ENCODE results near the gene CMC2. TPM values are rescaled to one million over a fixed set of nuclear protein-coding genes. Genes with fewer than 3 reads are reported as not detected.

Gene CMC2
- total and polyA plus RNA-seq, 9 of the 15 experiments (the other 6 are each of a cell fraction or from before 2014, with no cell fraction given) = 122 to 501 (median 172) TPM

DNA sequence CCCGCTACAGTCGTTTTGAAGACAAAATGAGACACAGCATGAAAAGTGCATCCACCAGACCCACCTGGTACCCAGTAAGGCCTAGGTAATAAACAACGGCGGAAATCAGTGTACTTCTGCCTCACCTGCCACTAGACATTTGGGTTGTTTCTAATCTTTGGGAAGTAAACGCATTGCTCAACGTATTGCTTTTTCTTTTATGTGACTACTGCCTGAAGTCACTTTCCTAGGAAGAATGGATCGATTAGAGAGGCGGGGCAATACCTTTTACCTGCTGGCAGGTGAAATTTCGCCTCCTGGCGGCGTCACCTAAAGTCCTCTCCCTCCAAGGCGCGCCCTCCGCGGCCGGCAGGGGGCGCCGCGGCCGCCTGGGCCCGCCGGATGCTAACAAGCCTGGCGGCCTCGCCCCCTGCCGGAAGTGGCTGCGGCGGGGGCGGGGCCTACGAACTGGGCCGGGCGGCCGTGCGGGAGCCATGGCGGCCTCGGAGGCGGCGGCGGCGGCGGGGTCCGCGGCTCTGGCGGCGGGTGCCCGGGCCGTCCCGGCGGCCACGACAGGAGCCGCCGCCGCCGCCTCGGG is 28.8 kb upstream of the CMC2 start, which contains the start of gene ATMIN (continued):
- TF ChIP-seq, protein P1, sequence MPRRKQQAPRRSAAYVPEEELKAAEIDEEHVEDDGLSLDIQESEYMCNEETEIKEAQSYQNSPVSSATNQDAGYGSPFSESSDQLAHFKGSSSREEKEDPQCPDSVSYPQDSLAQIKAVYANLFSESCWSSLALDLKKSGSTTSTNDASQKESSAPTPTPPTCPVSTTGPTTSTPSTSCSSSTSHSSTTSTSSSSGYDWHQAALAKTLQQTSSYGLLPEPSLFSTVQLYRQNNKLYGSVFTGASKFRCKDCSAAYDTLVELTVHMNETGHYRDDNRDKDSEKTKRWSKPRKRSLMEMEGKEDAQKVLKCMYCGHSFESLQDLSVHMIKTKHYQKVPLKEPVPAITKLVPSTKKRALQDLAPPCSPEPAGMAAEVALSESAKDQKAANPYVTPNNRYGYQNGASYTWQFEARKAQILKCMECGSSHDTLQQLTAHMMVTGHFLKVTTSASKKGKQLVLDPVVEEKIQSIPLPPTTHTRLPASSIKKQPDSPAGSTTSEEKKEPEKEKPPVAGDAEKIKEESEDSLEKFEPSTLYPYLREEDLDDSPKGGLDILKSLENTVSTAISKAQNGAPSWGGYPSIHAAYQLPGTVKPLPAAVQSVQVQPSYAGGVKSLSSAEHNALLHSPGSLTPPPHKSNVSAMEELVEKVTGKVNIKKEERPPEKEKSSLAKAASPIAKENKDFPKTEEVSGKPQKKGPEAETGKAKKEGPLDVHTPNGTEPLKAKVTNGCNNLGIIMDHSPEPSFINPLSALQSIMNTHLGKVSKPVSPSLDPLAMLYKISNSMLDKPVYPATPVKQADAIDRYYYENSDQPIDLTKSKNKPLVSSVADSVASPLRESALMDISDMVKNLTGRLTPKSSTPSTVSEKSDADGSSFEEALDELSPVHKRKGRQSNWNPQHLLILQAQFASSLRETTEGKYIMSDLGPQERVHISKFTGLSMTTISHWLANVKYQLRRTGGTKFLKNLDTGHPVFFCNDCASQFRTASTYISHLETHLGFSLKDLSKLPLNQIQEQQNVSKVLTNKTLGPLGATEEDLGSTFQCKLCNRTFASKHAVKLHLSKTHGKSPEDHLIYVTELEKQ (CRISPR knock-in tag; IDR thresholded peaks at IDR 0.05) = no peak
- no peak for TF ChIP-seq CBX2 (IDR thresholded peaks at IDR 0.05; ENCODE audit: insufficient read depth, low read length, poor library complexity, severe bottlenecking)
- no peak for TF ChIP-seq GTF2F1 (IDR thresholded peaks at IDR 0.05; ENCODE audit: low read depth, low read length)
- TF ChIP-seq, protein P2, sequence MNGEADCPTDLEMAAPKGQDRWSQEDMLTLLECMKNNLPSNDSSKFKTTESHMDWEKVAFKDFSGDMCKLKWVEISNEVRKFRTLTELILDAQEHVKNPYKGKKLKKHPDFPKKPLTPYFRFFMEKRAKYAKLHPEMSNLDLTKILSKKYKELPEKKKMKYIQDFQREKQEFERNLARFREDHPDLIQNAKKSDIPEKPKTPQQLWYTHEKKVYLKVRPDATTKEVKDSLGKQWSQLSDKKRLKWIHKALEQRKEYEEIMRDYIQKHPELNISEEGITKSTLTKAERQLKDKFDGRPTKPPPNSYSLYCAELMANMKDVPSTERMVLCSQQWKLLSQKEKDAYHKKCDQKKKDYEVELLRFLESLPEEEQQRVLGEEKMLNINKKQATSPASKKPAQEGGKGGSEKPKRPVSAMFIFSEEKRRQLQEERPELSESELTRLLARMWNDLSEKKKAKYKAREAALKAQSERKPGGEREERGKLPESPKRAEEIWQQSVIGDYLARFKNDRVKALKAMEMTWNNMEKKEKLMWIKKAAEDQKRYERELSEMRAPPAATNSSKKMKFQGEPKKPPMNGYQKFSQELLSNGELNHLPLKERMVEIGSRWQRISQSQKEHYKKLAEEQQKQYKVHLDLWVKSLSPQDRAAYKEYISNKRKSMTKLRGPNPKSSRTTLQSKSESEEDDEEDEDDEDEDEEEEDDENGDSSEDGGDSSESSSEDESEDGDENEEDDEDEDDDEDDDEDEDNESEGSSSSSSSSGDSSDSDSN (IDR thresholded peaks at IDR 0.05; ENCODE audit: borderline replicate concordance in 1 of 2, low read depth in 2 of 2, low read length in 2 of 2) = no peak
- TF ChIP-seq ZNF23 (CRISPR knock-in tag; IDR thresholded peaks at IDR 0.05) = no peak
- TF ChIP-seq, protein P3, sequence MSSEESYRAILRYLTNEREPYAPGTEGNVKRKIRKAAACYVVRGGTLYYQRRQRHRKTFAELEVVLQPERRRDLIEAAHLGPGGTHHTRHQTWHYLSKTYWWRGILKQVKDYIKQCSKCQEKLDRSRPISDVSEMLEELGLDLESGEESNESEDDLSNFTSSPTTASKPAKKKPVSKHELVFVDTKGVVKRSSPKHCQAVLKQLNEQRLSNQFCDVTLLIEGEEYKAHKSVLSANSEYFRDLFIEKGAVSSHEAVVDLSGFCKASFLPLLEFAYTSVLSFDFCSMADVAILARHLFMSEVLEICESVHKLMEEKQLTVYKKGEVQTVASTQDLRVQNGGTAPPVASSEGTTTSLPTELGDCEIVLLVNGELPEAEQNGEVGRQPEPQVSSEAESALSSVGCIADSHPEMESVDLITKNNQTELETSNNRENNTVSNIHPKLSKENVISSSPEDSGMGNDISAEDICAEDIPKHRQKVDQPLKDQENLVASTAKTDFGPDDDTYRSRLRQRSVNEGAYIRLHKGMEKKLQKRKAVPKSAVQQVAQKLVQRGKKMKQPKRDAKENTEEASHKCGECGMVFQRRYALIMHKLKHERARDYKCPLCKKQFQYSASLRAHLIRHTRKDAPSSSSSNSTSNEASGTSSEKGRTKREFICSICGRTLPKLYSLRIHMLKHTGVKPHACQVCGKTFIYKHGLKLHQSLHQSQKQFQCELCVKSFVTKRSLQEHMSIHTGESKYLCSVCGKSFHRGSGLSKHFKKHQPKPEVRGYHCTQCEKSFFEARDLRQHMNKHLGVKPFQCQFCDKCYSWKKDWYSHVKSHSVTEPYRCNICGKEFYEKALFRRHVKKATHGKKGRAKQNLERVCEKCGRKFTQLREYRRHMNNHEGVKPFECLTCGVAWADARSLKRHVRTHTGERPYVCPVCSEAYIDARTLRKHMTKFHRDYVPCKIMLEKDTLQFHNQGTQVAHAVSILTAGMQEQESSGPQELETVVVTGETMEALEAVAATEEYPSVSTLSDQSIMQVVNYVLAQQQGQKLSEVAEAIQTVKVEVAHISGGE (CRISPR knock-in tag; IDR thresholded peaks at IDR 0.05) = peak in 1 of 3 experiments; percentile 62; a peak in 1 of 6 replicates
- TF ChIP-seq RBM25 (IDR thresholded peaks at IDR 0.05; ENCODE audit: low read depth, low read length, severe bottlenecking) = peak; percentile 4
- TF ChIP-seq ZNF583 (CRISPR knock-in tag; IDR thresholded peaks at IDR 0.05) = no peak
- peak; percentile 71 for TF ChIP-seq KLF16 (IDR thresholded peaks at IDR 0.05)
- TF ChIP-seq SP2 (IDR thresholded peaks at IDR 0.05; ENCODE audit: extremely low read depth, low read depth, low read length, poor library complexity, severe bottlenecking) = no peak
- TF ChIP-seq, protein P4, sequence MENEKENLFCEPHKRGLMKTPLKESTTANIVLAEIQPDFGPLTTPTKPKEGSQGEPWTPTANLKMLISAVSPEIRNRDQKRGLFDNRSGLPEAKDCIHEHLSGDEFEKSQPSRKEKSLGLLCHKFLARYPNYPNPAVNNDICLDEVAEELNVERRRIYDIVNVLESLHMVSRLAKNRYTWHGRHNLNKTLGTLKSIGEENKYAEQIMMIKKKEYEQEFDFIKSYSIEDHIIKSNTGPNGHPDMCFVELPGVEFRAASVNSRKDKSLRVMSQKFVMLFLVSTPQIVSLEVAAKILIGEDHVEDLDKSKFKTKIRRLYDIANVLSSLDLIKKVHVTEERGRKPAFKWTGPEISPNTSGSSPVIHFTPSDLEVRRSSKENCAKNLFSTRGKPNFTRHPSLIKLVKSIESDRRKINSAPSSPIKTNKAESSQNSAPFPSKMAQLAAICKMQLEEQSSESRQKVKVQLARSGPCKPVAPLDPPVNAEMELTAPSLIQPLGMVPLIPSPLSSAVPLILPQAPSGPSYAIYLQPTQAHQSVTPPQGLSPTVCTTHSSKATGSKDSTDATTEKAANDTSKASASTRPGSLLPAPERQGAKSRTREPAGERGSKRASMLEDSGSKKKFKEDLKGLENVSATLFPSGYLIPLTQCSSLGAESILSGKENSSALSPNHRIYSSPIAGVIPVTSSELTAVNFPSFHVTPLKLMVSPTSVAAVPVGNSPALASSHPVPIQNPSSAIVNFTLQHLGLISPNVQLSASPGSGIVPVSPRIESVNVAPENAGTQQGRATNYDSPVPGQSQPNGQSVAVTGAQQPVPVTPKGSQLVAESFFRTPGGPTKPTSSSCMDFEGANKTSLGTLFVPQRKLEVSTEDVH (IDR thresholded peaks at IDR 0.05; ENCODE audit: low read depth, partially characterized antibody) = peak; percentile 46
- no peak for TF ChIP-seq SMAD1 (IDR thresholded peaks at IDR 0.05; ENCODE audit: low read depth, low read length, partially characterized antibody)
- no peak for TF ChIP-seq MAFG (tag; conservative IDR thresholded peaks at IDR 0.05)
